HL-60/S4 treated with phorbol 12-myristate 13-acetate at 8.2 ng/mL for 4 days and 3 days (cell line): ENCODE results near the gene EHMT1.

Experiments
- in situ Hi-C: fragments of 300-500 bp; cut with MboI; formaldehyde crosslinking; loops from 2 replicates; pipeline ENCODE4 v1.15.0; 2022; ENCODE audit warnings: low sequenced_read_pairs

EHMT1 gene

DNA sequence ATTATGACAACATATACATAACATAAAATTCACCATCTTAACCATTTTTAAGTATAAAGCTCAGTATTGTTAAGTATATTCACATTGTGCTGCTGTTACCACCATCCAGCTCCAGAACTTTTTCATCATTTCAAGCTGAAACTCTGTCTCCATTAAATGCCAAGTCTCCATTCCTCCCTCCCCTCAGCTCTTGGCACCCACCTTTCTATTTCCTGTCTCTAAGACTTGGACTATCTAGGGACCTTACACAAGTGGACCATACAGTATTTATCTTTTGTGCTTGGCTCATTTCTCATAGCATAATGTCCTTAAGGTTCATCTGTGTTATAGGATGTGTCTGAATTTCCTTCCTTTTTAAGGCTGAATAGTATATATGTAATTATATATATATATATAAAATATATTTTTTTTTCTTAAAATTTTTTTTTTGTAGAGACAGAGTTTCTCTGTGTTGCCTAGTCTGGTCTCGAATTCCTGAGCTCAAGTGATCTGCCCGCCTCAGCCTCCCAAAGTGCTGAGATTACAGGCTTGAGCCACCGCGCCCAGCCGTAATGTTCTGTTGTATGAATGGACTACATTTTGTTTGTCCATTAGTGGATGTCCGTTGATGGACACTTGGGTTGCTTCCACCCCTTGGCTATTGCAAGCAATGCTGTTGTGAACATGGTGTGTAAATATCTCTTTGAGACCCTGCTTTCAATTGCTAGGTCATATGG, 72.3 kb downstream of the EHMT1 start:
- in situ Hi-C loops = no loop called here

DNA sequence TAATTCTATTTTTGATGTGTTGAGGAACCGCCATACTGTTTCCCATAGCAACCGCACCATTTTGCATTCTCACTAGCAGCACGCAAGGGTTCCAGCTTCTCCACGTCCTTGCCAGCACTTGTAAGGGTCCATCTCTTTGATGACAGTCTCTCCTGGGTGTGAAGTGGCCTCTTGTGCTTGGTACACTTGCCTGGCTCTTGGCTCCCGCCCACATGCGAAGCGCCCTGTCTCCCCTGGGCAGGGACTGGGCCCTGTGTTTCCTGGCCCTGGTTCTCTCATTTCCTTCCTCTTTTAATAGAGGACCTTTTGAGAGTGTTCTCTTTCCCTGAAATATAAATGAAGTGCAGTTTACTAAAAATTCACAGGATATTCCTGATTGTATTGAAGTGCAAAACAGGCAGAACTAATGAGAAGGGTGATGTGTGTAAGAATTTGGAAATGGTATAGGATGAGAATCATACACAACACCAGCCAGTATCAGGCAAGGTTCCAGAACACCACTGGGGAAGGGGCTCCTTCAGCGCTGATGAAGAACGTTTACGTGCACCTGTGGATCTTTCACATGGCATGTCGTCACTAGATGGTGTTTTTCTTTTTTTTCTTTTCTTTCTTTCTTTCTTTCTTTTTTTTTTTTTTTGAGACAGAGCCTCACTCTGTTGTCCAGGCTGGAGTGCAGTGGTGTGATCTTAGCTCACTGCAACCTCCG, 73.0 kb downstream of the EHMT1 start:
- in situ Hi-C loops = no loop called here

DNA sequence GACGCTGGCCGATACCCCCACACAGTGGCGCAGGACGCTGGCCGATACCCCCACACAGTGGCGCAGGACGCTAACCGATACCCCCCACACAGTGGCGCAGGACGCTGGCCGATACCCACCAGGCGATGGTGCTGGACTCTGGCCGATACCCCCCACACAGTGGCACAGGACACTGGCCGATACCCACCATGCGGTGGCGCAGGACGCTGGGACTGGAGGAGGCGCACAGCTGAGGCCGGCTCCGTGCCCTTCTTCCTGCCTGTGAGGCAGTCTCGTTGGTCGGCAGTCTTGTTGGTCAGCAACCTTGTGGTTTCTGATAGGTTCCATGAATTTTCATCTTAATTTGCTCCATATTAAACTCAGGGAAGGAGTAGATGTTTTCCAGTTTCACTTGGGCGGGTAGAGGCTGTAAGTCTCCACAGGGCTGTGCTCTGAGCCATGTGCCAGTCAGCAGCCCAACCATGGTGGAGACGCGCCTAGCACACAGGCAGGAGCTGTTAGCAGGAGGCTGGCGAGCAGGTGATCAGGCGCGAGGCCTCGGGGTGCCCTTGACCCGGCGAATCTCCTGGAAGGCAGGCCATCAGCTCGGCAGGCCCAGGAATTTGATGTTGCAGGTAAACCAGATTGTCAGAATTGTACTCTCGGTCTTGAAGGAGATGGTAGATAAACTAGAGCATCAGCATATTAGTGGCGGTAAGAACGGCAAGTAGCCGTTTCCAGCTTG, 75.6 kb downstream of the EHMT1 start:
- in situ Hi-C loops = no loop called here

DNA sequence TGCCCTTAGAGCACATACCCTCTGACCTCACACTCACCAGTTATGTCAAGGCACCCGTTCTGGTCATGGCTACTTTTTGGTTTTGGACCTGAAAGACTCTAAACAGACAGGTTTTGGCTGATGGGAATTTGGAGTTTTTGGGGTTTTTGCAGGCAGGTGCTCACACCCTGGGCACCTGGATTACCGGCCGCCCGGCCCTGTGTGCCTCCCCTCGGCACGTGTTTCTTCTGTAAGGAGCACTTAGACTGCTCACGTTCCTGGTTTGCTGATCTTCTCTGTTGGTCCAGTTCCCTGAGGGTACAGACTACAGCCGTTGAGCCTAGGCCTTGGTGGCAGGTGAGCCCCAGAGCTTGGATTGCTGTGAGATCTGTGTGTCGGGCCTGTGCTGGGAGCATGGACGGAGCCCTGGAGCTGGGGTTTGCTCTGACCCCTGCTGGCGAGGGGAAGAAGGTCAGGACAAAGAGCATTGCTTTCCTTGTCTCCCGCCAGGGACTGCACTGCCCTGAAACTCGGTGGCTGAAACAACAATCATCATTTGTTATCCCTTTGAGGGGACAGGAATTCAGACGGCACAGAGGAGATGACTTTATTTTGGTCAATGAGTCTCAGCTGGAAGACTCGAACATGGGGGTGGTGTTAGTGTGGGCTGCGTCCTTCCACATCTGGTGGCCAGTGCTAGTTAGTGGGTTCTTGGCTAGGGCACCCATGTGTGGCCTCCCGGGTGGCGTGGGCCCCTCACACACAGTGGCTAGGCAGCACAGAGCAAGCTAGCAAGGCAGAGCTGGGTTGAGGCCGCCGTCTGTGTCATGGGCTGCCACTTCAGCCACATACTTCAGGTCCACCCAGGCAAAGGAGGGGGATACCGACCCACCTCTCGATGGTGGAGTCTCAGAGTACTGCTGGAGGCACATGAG, 76.4 kb downstream of the EHMT1 start:
- in situ Hi-C loops = no loop called here

DNA sequence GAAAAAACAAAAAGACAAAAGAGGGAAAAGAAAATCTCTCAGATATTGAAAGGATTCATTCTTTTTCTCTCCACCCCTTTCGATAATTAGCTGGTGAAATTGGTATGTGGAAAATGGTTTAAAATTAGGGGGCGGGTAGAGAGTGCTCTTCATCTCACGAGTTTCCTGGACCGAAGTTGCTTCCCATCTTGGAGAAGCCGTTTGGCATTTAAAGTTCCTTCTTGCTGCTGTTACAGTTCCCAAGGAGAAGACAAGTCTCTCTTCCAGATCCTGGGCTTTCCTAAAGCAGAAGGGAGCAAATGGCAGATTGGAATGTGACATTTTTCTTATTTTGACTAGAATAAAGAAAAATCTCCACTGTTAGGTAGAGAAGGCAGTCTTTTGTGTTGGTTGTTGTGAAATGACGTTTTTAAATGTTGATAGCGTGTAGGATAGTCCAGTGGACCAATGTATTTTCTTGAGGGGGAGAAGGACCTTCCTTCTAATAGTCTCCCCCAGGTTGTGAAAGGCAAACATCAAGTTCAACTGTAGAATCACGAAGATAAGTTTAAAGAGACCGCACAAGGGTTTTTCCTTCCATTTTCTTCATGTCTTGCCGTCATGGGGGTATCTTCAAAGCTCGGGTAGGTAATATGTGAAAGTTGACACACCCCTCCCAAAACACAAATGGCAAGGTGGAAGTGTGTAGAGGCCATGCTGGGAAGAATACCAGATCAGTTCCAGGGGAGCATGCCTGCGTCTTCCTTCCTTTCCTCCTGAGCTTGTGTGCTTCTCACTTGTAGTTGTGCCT, 77.5 kb downstream of the EHMT1 start:
- in situ Hi-C loops = no loop called here

DNA sequence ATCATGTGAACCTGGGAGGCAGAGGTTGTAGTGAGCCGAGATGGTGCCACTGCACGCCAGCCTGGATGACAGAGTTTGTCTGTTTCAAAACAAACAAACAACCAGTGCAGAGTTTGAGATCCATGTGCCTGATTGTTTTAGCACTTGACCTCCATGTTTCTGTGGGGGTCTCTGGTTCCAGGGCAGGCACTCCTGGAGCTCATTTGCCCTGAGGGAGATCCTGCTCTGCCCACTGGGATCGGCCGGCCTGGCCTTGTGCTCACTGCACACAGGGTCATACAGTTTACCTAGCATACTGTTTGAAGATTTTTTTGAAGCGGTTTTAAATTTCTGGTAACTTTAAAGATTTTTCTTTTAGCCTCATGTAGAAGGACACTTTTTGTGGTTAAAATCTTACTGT, 78.4 kb downstream of the EHMT1 start:
- in situ Hi-C loops = no loop called here

DNA sequence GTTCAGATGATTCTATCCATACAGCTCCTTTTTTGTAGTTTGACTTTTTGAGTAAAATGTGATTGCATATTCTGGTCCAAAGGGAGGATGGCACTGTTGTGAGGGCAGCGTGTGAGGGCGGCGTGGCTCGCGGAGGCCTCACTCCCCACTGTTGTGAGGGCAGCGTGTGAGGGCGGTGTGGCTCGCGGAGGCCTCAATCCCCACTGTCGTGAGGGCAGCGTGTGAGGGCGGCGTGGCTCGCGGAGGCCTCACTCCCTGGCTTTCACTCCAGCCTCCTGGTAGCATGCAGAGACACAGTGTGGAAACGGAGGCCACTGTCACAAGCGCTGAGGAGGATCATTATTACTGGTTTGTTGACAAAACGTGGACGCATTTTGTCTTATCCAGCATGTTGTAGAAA, 79.0 kb downstream of the EHMT1 start:
- in situ Hi-C loops = no loop called here

DNA sequence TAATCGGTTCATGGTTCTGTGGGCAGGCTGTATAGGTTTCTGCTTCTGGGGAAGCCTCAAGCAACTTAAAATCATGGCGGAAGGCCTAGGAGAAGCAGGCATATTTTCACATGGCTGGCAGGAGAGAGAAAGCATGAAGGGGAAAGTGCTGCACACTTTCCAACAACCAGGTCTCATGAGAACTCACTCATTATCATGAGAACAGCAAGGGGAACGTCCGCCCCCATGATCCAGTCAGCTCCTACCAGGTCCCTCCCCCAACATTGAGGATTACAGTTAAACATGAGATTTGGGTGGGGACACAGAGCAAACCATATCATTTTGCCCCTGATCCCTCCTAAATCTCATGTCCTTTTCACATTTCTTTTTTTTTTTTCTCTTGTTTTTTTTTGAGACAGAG, 82.1 kb downstream of the EHMT1 start:
- in situ Hi-C loops = no loop called here

DNA sequence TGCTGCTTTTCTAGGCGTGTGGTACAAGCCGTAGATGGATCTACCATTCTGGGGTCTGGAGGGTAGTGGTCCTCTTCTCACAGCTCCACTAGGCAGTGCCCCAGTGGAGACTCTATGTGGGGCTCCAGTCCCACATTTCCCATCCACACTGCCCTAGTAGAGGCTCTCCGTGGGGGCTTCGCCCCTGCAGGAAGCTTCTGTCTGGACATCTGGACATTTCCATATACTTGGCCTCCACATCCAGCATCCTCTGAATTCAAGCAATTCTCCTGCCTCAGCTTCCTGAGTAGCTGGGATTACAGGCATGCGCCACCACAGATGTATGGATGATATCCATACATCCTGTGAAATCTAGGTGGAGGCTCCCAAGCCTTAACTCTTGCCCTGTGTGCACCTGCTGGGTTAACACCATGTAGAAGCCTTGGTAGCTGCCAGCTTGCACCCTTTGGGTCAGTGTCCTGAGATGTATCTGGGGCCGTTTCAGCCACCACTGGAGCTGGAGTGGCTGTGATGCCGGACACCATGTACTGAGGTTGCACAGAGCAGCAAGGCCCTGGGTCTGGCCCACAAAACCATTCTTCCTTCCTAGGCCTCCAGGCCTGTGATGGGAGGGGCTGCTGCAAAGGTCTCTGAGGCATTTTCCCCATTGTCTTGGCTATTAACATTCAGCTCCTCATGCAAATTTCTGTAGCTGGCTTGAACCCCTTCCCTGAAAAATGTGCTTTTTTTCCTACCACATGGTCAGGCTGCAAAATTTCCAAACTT, 84.0 kb downstream of the EHMT1 start:
- in situ Hi-C loops = no loop called here

DNA sequence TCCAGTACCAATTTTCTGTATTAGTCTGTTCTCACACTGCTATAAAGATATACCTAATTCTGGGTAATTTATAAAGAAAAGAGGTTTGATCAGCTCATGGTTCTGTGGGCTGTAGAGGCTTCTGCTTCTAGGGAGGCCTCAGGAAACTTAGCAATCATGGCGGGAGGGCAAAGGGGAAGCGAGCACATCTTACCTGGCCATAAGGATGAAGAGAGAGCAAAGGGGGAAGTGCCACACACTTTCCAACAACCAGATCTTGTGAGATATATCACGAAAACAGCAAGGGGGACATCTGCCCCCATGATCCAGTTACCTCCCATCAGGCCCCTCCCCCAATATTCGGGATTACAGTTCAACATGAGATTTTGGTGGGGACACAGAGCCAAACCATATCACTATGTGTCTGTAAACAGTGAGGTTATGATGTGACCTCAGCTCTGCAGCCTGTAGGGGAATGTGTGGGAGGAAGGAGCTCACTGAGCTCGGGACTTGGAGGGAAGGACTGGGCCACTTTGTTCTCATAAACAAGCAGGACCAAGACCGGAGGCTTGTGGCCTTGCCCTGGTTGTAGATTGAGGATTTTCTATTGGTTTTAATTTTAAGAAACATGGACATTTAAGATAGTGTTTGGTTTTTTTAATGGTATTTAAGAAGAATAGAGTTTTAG, 85.2 kb downstream of the EHMT1 start:
- in situ Hi-C loops = no loop called here

DNA sequence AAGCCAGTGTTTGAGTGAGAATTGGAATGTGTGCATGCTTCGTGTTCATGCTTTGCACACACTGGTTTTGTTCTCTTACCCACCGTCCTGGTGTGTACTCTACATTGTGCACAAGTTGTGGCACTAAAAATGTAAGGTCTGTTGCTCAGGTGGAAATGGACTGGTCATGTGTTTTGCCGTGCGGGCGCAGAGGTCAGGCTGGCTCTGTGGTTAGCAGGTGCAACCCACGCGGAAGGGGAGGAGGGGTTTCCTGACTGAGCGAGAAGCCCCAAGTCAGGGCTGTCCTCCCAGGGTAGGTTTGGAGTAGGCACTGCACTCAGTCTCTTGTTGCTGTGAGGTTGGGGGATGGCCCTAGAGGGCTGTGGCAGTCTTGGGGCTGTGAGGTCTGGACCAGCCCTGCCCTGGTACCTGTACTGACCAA, 86.6 kb downstream of the EHMT1 start:
- in situ Hi-C loops = no loop called here

DNA sequence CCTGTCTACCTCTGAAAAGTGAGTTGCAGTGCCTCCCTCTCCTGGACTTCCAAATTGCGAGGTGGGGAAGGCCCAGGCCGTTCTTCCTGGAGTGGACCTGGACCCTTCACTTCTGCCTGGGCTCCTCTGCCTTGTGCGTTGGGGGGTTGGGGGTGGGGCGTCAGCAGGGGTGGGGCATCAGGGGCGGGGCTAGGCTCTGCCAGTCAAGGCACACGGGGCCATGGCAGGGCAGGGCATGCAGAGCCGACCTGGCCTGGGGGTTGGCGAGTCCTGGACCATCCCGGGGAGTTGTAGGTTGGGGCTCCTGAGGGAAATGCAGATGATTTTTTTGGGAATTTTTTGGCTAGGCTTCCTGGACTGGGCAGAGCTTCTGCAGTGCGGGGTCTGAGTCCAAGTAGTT, 87.1 kb downstream of the EHMT1 start:
- in situ Hi-C loops = no loop called here

DNA sequence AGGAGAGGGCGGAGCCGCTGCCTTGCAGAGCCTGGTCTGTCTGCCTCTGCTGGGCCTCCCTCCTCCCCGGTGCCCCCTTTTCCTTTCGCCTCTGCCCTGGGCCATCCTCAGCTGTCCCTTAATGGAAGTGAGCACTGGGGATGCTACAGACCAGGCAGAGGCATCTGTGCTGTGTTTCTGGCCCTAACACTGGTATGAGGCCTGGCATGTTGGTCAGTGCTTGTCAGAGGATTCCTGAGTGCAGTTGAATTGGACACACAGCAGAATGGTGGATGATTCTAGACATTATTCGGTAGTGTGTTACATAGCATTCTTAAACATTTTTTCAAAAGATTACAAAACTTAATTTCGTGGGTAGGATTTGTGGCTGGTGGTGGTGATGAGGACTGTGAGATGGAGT, 88.6 kb downstream of the EHMT1 start:
- in situ Hi-C loops = no loop called here

DNA sequence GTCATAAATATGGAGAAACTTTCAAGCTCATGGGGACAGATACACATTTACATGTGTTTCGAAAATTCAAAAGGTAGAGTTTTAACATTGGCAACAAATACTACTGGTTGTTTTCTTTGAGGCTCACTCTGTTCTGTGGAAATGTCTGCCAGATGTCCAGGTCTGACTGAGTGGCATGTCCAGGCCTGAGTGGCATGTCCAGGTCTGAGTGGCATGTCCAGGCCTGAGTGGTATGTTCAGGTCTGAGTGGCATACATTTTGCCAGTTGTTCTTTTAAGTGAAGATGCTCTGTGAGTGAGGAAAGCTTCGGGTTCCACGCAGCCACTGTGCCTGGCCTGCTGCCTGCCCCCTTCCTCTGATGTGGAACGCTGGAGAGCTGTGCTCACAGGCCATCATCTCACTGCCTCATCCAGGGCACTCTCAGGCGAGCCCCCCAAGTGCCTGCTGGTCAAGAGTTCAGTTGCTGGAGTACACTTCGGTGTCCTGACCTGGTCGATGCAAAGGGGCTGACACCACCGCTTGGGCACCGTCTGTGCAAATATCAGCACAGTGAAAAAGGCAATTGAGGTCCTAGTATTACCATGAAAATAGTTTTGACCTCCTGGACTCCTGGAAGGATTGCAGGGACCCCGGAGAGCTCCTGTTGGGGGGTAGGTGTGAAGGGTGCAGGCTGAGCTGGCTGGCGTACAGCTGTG, 89.9 kb downstream of the EHMT1 start:
- in situ Hi-C loops = no loop called here

DNA sequence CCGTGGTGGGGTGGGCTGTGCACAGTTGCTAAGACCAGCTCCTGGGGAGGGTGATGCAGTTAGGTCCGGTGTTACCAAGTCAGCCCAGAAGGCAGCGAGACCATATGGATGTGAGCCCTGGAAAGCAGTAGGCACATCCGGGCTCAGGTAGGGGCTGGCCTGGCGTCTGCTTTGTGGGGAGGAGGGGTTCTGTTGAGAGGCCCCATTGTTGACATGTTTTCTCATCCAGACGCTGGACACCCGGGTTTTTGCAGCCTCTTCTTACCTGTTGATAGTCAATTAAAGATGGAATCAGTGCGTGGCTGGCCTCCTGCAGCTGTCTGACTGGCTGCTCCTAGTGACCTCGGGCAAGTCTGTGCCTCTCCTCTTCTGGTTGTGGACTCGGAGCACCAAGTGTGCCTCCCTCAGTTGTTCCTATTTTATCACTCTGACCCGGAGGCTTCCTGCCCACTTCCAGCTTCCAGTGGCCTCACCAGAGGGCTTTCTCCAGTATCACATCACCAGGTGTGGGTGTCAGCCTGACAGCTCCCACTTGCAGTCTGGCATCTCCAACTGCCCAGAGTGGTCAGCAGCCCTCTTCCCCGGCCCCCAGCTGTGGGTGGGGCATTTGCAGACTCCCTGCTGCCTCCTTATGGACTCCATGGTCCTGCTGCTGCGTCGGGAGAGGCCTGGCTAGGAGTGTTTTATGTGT, 90.8 kb downstream of the EHMT1 start:
- in situ Hi-C loops = no loop called here

DNA sequence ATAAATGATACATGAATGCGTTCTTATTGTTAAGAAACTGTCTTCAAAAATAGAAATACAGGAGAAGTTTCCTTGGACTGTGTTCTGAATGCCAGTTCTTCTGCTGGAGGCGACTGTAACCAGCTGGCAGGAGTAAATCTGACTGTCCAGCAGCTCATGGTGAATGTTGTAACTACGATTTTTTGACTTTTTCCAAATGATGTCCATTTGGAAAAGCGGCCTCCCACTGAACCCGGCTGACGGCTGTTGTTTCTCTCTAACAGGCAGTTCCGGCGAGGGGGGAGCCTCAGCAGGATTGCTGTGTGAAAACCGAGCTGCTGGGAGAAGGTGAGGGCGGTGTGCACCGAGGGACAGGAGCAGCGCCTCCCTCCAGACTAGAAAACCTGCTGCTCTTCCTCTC, 91.9 kb downstream of the EHMT1 start:
- in situ Hi-C loops = no loop called here

DNA sequence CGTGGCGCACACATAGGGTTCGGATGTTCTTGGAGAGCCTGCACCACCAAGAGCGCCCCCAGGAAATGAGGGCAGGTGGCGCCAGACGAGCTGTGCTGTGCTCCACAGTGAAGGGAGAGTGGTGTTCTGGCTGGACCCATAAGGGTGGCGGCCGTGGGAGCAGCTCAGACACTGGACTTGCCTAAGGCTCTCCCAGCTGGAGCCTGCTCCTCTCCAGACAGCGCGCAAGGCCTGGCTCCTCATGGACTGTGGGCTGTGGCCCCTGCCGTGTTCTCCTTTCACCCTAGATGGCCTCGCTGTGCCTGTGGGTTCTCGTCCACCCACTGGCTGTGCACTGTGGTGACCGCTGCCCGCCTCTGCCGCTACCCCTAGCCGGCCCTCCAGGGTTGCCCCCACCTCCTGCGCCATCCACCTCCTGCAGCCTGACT, 92.9 kb downstream of the EHMT1 start:
- in situ Hi-C loops = no loop called here

DNA sequence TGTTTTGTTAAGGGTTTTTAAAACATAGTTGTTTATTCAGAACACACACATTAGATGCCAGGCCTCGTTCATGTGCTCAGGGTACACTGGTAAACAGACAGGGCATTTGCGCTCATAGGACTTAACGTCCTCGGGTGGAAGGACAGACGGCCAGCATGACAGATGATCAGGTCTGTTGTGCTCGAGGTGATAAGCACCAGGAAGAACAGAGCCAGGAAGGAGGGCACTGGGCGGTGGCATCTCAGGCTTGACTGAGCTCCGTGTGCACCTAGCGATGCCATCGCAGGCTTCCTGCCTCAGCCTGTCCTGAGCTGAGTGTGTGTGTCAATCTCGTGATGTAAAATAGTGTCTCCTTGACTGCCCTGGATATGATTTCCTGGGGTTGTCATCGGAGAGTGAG, 96.5 kb downstream of the EHMT1 start:
- in situ Hi-C loops = no loop called here
